ENCODE results near the gene ATG7. TPM values are rescaled to one million over a fixed set of nuclear protein-coding genes. Genes with fewer than 3 reads are reported as not detected.
A peak's percentile ranks its signal among the peaks of the same experiment; 100 is the strongest.

ATG7 gene
- total RNA-seq, 4 donors from 2014 or later = 54.8 to 126 (median 100) TPM

DNA sequence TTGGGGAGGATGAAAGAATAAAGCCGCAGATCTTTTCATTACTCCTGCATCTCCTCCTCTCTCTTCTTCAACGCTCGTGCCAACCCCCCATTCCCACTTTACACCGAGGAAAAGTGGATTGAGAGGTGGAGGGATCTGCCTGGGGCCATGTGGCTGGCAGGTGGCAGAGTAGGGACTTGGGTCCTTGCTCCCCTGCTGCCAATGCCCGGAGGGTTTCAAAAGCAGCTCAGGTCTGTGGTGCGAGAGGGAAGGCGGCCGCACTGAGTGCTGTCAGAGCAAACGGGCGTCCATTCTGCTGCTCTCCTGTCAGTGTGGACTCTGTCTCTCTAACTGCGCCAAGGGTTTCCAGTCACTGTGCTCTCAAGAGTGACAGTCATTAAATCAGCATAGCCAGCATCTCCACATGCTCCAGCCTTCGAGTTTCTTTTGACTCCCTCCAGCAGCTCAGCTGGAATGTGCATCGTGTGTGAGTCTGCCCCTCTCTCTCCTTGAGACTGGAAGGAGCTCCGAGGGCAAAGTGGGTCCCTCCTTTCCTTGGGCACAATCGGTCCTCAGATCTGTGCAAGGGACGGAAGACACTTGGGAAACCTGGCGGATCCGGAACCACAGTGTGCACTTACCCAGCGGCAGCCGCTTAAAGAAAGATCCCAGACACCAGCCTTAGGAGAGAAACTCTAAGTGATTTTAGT lies 302.9 kb downstream of the ATG7 start:
- intact Hi-C loops (cut with DNase I; ENCODE audit: low total_unique reads) = no loop called here

DNA sequence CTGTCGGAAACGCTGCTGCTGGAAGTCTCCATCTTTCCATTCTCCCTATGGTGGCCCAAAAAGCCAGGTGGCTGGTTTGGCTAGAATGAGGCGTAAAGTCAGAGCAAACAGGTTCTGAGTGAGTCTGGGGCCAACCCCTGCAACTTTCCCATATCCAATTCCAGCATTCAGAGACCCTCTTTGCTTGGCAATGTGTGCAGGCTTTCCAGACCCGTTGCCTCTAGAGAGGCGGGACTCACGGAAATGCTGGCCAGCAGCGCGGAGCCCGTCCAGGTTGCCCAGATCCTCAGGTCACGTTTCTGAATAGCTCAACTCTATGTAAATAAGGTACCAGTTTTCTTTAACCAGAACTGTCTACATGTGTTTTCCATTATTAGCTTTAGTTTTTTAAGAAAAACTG lies 303.5 kb downstream of the ATG7 start:
- Histone ChIP-seq H3K36me3 (no peaks in the 10 kb centered on the region), H3K27ac (peak overlapping the region in 1 of 2 donors; percentile 10), H3K4me3 (no peak overlapping the region), H3K9me3 (no peaks in the 10 kb centered on the region), H3K4me1 (no peaks in the 10 kb centered on the region), H3K27me3 (no peaks in the 10 kb centered on the region)
- DNase-seq = peak; percentile 13 to 15
- intact Hi-C loops (cut with DNase I; ENCODE audit: low total_unique reads) = no loop called here
- TF ChIP-seq, protein P1, sequence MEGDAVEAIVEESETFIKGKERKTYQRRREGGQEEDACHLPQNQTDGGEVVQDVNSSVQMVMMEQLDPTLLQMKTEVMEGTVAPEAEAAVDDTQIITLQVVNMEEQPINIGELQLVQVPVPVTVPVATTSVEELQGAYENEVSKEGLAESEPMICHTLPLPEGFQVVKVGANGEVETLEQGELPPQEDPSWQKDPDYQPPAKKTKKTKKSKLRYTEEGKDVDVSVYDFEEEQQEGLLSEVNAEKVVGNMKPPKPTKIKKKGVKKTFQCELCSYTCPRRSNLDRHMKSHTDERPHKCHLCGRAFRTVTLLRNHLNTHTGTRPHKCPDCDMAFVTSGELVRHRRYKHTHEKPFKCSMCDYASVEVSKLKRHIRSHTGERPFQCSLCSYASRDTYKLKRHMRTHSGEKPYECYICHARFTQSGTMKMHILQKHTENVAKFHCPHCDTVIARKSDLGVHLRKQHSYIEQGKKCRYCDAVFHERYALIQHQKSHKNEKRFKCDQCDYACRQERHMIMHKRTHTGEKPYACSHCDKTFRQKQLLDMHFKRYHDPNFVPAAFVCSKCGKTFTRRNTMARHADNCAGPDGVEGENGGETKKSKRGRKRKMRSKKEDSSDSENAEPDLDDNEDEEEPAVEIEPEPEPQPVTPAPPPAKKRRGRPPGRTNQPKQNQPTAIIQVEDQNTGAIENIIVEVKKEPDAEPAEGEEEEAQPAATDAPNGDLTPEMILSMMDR (IDR thresholded peaks at IDR 0.05) = no peak
- no peak for TF ChIP-seq POLR2A (IDR thresholded peaks at IDR 0.05)

More for the DNA sequence above, 302.9 kb downstream of the ATG7 start:
- no peak overlapping the region for H3K27ac ChIP-seq
- no peak overlapping the region for H3K4me3 ChIP-seq
- no peaks in the 10 kb centered on the region for H3K36me3 ChIP-seq
- no peaks in the 10 kb centered on the region for H3K4me1 ChIP-seq
- TF ChIP-seq, protein P1 (IDR thresholded peaks at IDR 0.05) = no peak
- no peak for TF ChIP-seq POLR2A (IDR thresholded peaks at IDR 0.05)
- no peaks in the 10 kb centered on the region for H3K27me3 ChIP-seq
- peak in 1 of 2 donors; percentile 15 for DNase-seq
- no peaks in the 10 kb centered on the region for H3K9me3 ChIP-seq

DNA sequence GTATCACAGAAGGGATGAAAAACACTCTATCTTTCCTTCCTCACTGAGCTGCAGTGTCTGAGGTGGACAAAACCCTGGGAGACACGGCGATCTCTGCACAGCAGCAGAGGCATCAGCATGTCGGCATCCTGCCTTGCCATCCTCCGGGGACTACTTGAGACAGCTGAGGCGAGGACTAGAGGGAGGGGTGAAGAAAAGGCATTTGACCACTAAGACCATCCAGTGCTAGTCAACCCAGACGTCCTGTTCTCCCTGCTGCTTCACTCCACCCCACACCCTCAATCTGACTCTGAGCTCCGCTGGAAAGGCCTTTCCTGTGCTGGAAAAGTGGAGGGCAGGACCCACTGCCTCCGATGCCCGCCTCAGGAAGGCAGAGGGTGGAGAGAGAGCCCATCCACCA lies 304.3 kb downstream of the ATG7 start:
- H3K27me3 ChIP-seq = no peaks in the 10 kb centered on the region
- peak; percentile 16 to 19 for DNase-seq
- no peak overlapping the region for H3K4me3 ChIP-seq
- H3K36me3 ChIP-seq = no peaks in the 10 kb centered on the region
- intact Hi-C loops (cut with DNase I; ENCODE audit: low total_unique reads) = no loop called here
- peaks cover 0 to 4% of the 10 kb centered on the region in 2 donors for H3K4me1 ChIP-seq
- TF ChIP-seq, protein P1 (IDR thresholded peaks at IDR 0.05) = no peak
- no peak for TF ChIP-seq POLR2A (IDR thresholded peaks at IDR 0.05)
- H3K27ac ChIP-seq = peak overlapping the region; percentile 26 to 33
- H3K9me3 ChIP-seq = no peaks in the 10 kb centered on the region

DNA sequence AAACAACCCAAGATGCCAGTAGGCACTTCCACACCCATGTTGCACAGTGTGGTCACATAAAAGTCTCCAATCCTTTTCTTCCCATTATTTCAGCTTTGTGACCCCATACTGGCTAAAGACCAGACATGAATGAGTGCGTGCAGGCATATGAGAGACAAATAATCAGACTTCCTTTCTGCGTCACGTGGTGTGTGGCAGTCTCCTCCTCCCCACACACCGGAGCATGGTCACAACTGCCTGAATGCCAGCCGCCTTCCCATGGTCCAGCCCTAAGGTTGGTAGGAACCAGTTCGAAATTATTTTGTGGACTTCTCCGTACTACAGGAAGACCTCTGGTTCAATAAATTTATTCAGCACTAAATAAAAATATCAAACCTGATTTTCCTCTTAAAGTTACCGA lies 306.0 kb downstream of the ATG7 start:
- Histone ChIP-seq H3K4me1 (peaks cover 5 to 8% of the 10 kb centered on the region in 2 donors), H3K27ac (no peak overlapping the region), H3K27me3 (no peaks in the 10 kb centered on the region), H3K36me3 (no peaks in the 10 kb centered on the region), H3K9me3 (no peaks in the 10 kb centered on the region), H3K4me3 (no peak overlapping the region)
- no peak for DNase-seq
- intact Hi-C loops (cut with DNase I; ENCODE audit: low total_unique reads) = no loop called here
- TF ChIP-seq, protein P1 (IDR thresholded peaks at IDR 0.05) = no peak
- TF ChIP-seq POLR2A (IDR thresholded peaks at IDR 0.05) = no peak

DNA sequence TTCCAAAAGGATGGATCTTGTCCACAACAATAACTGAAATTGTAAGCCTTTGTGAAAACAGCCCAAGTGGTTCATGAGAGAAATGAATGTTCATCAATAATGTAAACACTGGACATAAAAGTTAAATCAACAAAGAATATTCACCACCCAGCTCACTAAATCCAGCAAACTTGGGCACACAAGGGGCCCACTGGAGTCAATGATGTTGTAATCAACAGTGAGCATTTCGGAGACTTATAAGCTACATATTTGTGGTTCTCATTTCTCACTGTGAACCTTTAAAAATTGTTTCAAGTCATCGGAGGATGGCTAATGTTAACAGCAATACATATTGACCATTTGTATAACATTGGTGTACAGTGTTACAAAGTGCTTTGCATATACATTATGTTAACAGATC lies 308.4 kb downstream of the ATG7 start:
- Histone ChIP-seq H3K27ac (peak overlapping the region; percentile 80 to 88), H3K4me1 (peaks cover 5 to 8% of the 10 kb centered on the region in 2 donors), H3K36me3 (no peaks in the 10 kb centered on the region), H3K4me3 (no peak overlapping the region), H3K9me3 (no peaks in the 10 kb centered on the region), H3K27me3 (no peaks in the 10 kb centered on the region)
- intact Hi-C loops (cut with DNase I; ENCODE audit: low total_unique reads) = no loop called here
- DNase-seq = no peak
- TF ChIP-seq, protein P1 (IDR thresholded peaks at IDR 0.05) = no peak
- no peak for TF ChIP-seq POLR2A (IDR thresholded peaks at IDR 0.05)

All from uterus (tissue), 4 donors.